Fibroblast of pulmonary artery (primary cell): ENCODE data around the gene SERTAD1.

Source experiments
- DNase-seq: peaks from one replicate; pipeline ENCODE4 v3.0.0-alpha.2; 2010; ENCODE audit warnings: low read depth
- H3K4me3 ChIP-seq: replicated peaks from 2 replicates; pipeline ENCODE4 v1.5.1; 2011; ENCODE audit warnings: low read depth, mild to moderate bottlenecking, control low read depth, low read length, moderate library complexity
- CTCF ChIP-seq: IDR thresholded peaks from 2 replicates; pipeline ENCODE4 v1.5.1; 2011; ENCODE audit warnings: mild to moderate bottlenecking, control low read depth, low read length, inconsistent platforms; ENCODE audit errors: missing control alignments

Gene SERTAD1

GRCh38 chr19:40450664-40451063, 24.9 kb upstream of the SERTAD1 start:
- TF ChIP-seq CTCF, result no peak
- no peak overlapping the region for H3K4me3 ChIP-seq
- no peak for DNase-seq

- no peak for TF ChIP-seq CTCF
- no peak for DNase-seq
- no peak overlapping the region for H3K4me3 ChIP-seq
Observed at GRCh38 chr19:40449506-40449905, 23.7 kb upstream of the SERTAD1 start.

GRCh38 chr19:40446263-40446784, 20.5 kb upstream of the SERTAD1 start:
- no peak for TF ChIP-seq CTCF
- no peak for DNase-seq
- H3K4me3 ChIP-seq, result no peak overlapping the region

- H3K4me3 ChIP-seq, result no peak overlapping the region
- no peak for TF ChIP-seq CTCF
- DNase-seq, result no peak
Observed at GRCh38 chr19:40445780-40446262, 20.0 kb upstream of the SERTAD1 start.

GRCh38 chr19:40444825-40445312, 19.1 kb upstream of the SERTAD1 start:
- DNase-seq, result no peak
- H3K4me3 ChIP-seq, result peak overlapping the region; percentile 100
- TF ChIP-seq CTCF, result peak; percentile 25

- TF ChIP-seq CTCF, result no peak
- H3K4me3 ChIP-seq, result peak within 1 kb of the TSS; percentile 100
- peak; percentile 95 for DNase-seq
Observed at GRCh38 chr19:40444000-40444824, 18.4 kb upstream of the SERTAD1 start, which contains the start of gene SERTAD3. TSS of gene SERTAD3 (minus strand) at chr19:40444335. CDS start at chr19:40442080, 2,255 bp downstream.
